HepG2 (cell line): ENCODE measurements around the gene ZDHHC19. TPM values are rescaled to one million over a fixed set of nuclear protein-coding genes. Genes with fewer than 3 reads are reported as not detected.

Experiments
- CENPBD1 ChIP-seq: sonication (generic); formaldehyde crosslinking; IDR thresholded peaks from 2 replicates; pipeline ENCODE4 v1.8.0; 2022; ENCODE audit warnings: missing genetic modification reagents, low read depth, mild to moderate bottlenecking, borderline replicate concordance
- EEA1 ChIP-seq: sonication (generic); formaldehyde crosslinking; IDR thresholded peaks from 2 replicates; pipeline ENCODE4 v1.5.1; 2020; ENCODE audit warnings: mild to moderate bottlenecking, missing genetic modification reagents, borderline replicate concordance
- JUN ChIP-seq: sonication (generic); formaldehyde crosslinking; IDR thresholded peaks from 2 replicates; pipeline ENCODE4 v1.4.0; 2020; ENCODE audit warnings: mild to moderate bottlenecking, missing genetic modification reagents
- PLRG1 ChIP-seq: fragments of 450-650 bp; conservative IDR thresholded peaks from 2 replicates; pipeline ENCODE4 v1.6.1; 2016
- REPIN1 ChIP-seq: sonication (generic); formaldehyde crosslinking; IDR thresholded peaks from 2 replicates; pipeline ENCODE4 v1.8.0; 2022; ENCODE audit warnings: missing genetic modification reagents, low read depth, mild to moderate bottlenecking, borderline replicate concordance
- SNAPC4 ChIP-seq: sonication (generic); formaldehyde crosslinking; IDR thresholded peaks from 2 replicates; pipeline ENCODE4 v1.4.0; 2020; ENCODE audit warnings: mild to moderate bottlenecking, missing genetic modification reagents
- ZNF484 ChIP-seq: sonication (generic); formaldehyde crosslinking; IDR thresholded peaks from 2 replicates; pipeline ENCODE4 v1.5.1; 2020; ENCODE audit warnings: mild to moderate bottlenecking, low read depth, missing genetic modification reagents, borderline replicate concordance
- ZNF563 ChIP-seq: sonication (generic); formaldehyde crosslinking; IDR thresholded peaks from 2 replicates; pipeline ENCODE4 v1.8.0; 2022; ENCODE audit warnings: mild to moderate bottlenecking, moderate library complexity, missing genetic modification reagents
- ZNF576 ChIP-seq: sonication (generic); formaldehyde crosslinking; IDR thresholded peaks from 2 replicates; pipeline ENCODE4 v1.4.0; 2020; ENCODE audit warnings: mild to moderate bottlenecking, missing genetic modification reagents
- ZNF780A ChIP-seq: sonication (generic); formaldehyde crosslinking; IDR thresholded peaks from 2 replicates; pipeline ENCODE4 v1.8.0; 2022; ENCODE audit warnings: mild to moderate bottlenecking, missing genetic modification reagents, moderate library complexity
- polyA plus RNA-seq, 8 experiments: library from polyadenylated mRNA; depleted of rRNA in 3 of 8; stranded (reverse) in 7 of 8; unstranded in 1 of 8; fragments of >200 nt; fragmentation: Illumina TruSeq in 4 of 8; extraction: Trizol in 4 of 8; gene quantifications; 2 replicates each; pipeline versions ENCODE4 v1.2.1 to v1.2.3, GENCODE V29; 2011 to 2016; ENCODE audit warnings: low read depth in 4 of 8, missing spikeins in 1 of 8, mixed read lengths in 1 of 8; ENCODE audit not compliant: insufficient read depth in 1 of 8
- total RNA-seq, 5 experiments: library from RNA; depleted of rRNA; stranded (reverse); fragments of >200 nt; fragmentation: Illumina TruSeq; extraction: Trizol; gene quantifications; 2 replicates each; pipeline ENCODE4 v1.2.3, GENCODE V29; 2016; ENCODE audit warnings: low read depth in 1 of 5
- TF ChIP-seq, protein P1 (sequence below): sonication (generic); formaldehyde crosslinking; IDR thresholded peaks from 2 replicates; pipeline ENCODE4 v1.4.0; 2020; ENCODE audit warnings: missing genetic modification reagents, borderline replicate concordance
- TF ChIP-seq, protein P2 (sequence below): IDR thresholded peaks from 2 replicates; pipeline ENCODE4 v1.6.1; 2016; ENCODE audit warnings: missing compliant biosample characterization, missing genetic modification reagents, borderline replicate concordance
- TF ChIP-seq, protein P3 (sequence below): sonication (generic); formaldehyde crosslinking; conservative IDR thresholded peaks from 2 replicates; pipeline ENCODE4 v1.8.0; 2022; ENCODE audit warnings: missing genetic modification reagents

The ZDHHC19 gene
- total and polyA plus RNA-seq, 2 of the 13 experiments (the other 11 are each of a cell fraction or from before 2014, with no cell fraction given), result 0.22 to 0.53 TPM

GRCh38 chr3:196227629-196228493, 16.7 kb upstream of the ZDHHC19 start (continued):
- TF ChIP-seq PLRG1 (no peak), ZNF563 (no peak), REPIN1 (CRISPR knock-in tag) (no peak), SNAPC4 (no peak), JUN (CRISPR knock-in tag) (peak; percentile 26; the same call in 1 of the 2 replicates), ZNF780A (CRISPR knock-in tag) (no peak), ZNF576 (no peak), ZNF484 (no peak), CENPBD1 (no peak), EEA1 (CRISPR knock-in tag) (no peak)
- TF ChIP-seq, protein P1, sequence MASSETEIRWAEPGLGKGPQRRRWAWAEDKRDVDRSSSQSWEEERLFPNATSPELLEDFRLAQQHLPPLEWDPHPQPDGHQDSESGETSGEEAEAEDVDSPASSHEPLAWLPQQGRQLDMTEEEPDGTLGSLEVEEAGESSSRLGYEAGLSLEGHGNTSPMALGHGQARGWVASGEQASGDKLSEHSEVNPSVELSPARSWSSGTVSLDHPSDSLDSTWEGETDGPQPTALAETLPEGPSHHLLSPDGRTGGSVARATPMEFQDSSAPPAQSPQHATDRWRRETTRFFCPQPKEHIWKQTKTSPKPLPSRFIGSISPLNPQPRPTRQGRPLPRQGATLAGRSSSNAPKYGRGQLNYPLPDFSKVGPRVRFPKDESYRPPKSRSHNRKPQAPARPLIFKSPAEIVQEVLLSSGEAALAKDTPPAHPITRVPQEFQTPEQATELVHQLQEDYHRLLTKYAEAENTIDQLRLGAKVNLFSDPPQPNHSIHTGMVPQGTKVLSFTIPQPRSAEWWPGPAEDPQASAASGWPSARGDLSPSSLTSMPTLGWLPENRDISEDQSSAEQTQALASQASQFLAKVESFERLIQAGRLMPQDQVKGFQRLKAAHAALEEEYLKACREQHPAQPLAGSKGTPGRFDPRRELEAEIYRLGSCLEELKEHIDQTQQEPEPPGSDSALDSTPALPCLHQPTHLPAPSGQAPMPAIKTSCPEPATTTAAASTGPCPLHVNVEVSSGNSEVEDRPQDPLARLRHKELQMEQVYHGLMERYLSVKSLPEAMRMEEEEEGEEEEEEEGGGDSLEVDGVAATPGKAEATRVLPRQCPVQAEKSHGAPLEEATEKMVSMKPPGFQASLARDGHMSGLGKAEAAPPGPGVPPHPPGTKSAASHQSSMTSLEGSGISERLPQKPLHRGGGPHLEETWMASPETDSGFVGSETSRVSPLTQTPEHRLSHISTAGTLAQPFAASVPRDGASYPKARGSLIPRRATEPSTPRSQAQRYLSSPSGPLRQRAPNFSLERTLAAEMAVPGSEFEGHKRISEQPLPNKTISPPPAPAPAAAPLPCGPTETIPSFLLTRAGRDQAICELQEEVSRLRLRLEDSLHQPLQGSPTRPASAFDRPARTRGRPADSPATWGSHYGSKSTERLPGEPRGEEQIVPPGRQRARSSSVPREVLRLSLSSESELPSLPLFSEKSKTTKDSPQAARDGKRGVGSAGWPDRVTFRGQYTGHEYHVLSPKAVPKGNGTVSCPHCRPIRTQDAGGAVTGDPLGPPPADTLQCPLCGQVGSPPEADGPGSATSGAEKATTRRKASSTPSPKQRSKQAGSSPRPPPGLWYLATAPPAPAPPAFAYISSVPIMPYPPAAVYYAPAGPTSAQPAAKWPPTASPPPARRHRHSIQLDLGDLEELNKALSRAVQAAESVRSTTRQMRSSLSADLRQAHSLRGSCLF, result no peak
- TF ChIP-seq, protein P2, sequence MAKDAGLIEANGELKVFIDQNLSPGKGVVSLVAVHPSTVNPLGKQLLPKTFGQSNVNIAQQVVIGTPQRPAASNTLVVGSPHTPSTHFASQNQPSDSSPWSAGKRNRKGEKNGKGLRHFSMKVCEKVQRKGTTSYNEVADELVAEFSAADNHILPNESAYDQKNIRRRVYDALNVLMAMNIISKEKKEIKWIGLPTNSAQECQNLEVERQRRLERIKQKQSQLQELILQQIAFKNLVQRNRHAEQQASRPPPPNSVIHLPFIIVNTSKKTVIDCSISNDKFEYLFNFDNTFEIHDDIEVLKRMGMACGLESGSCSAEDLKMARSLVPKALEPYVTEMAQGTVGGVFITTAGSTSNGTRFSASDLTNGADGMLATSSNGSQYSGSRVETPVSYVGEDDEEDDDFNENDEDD, result peak; percentile 81
- TF ChIP-seq, protein P3, sequence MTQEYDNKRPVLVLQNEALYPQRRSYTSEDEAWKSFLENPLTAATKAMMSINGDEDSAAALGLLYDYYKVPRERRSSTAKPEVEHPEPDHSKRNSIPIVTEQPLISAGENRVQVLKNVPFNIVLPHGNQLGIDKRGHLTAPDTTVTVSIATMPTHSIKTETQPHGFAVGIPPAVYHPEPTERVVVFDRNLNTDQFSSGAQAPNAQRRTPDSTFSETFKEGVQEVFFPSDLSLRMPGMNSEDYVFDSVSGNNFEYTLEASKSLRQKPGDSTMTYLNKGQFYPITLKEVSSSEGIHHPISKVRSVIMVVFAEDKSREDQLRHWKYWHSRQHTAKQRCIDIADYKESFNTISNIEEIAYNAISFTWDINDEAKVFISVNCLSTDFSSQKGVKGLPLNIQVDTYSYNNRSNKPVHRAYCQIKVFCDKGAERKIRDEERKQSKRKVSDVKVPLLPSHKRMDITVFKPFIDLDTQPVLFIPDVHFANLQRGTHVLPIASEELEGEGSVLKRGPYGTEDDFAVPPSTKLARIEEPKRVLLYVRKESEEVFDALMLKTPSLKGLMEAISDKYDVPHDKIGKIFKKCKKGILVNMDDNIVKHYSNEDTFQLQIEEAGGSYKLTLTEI (CRISPR knock-in tag), result no peak
